OCI-LY3 (cell line): ENCODE results near the gene DIP2C.

ENCODE experiments used
- H2AFZ ChIP-seq: fragments of 200-600, 300-600 bp; shearing (Covaris generic); 2 replicates; pipeline ENCODE4 v1.6.0; 2014; ENCODE audit warnings: antibody characterized with exemption, low read depth, low read length
- H3K27ac ChIP-seq: fragments of 200-600, 300-600 bp; sonication (generic); 2 replicates; pipeline ENCODE4 v1.5.1; 2014; ENCODE audit warnings: mild to moderate bottlenecking, low read length, moderate library complexity, mixed read lengths
- H3K27me3 ChIP-seq: fragments of 200-600, 300-600 bp; sonication (generic); 2 replicates; pipeline ENCODE4 v1.6.1; 2014; ENCODE audit warnings: low read depth, low read length, mixed read lengths
- H3K36me3 ChIP-seq: fragments of 200-600, 300-600 bp; sonication (generic); replicated peaks from 2 replicates; pipeline ENCODE3; 2014; ENCODE audit warnings: low read depth, low read length, mixed read lengths
- H3K4me1 ChIP-seq: fragments of 300-600, 200-600 bp; sonication (generic); 2 replicates; pipeline ENCODE4 v1.6.1; 2014; ENCODE audit warnings: low read length, mixed read lengths
- H3K4me2 ChIP-seq: fragments of 200-600, 300-600 bp; sonication (generic); 2 replicates; pipeline ENCODE4 v1.6.1; 2014; ENCODE audit warnings: low read length, mixed read lengths
- H3K4me3 ChIP-seq: fragments of 300-600, 200-600 bp; sonication (generic); 2 replicates; pipeline ENCODE4 v1.5.1; 2014; ENCODE audit warnings: antibody characterized with exemption, mild to moderate bottlenecking, low read length, moderate library complexity
- H3K79me2 ChIP-seq: fragments of 300-600, 200-600 bp; shearing (Covaris generic); 2 replicates; pipeline ENCODE4 v1.6.1; 2014; ENCODE audit warnings: mild to moderate bottlenecking, low read length, mixed read lengths
- H3K9ac ChIP-seq: fragments of 300-600, 200-600 bp; shearing (Covaris generic); 2 replicates; pipeline ENCODE4 v1.6.0; 2014; ENCODE audit warnings: mild to moderate bottlenecking, low read length, moderate library complexity
- H3K9me3 ChIP-seq: fragments of 200-600, 300-600 bp; shearing (Covaris generic); 2 replicates; pipeline ENCODE4 v1.6.1; 2014; ENCODE audit warnings: low read length, mixed read lengths; ENCODE audit not compliant: insufficient read depth
- H4K20me1 ChIP-seq: fragments of 200-600, 300-600 bp; sonication (generic); 2 replicates; pipeline ENCODE4 v1.6.1; 2016; ENCODE audit warnings: low read length, mixed read lengths; ENCODE audit not compliant: insufficient read depth
- CTCF ChIP-seq: fragments of 200-600, 300-600 bp; sonication (generic); IDR thresholded peaks from 2 replicates; pipeline ENCODE4 v1.5.1; 2014; ENCODE audit warnings: antibody characterized with exemption, low read length, low read depth
- EZH2phosphoT487 ChIP-seq: fragments of 200-600 bp; shearing (Covaris generic); IDR thresholded peaks from 2 replicates; pipeline ENCODE4 v1.6.1; 2018; ENCODE audit warnings: antibody characterized with exemption, mixed run types, low read depth

The DIP2C gene

GRCh38 chr10:536935-537334 is 152.5 kb downstream of the DIP2C start:
- H3K9ac ChIP-seq, result no peak overlapping the region
- H4K20me1 ChIP-seq, result no peaks in the 10 kb centered on the region
- H3K4me3 ChIP-seq, result no peak overlapping the region
- H3K27ac ChIP-seq, result no peak overlapping the region
- no peak overlapping the region for H2AFZ ChIP-seq
- no peaks in the 10 kb centered on the region for H3K9me3 ChIP-seq
- 0 out of 2 replicates have a peak, but pooled peaks cover 6% of the 10 kb centered on the region for H3K27me3 ChIP-seq
- TF ChIP-seq CTCF, result no peak
- no peak for TF ChIP-seq EZH2phosphoT487
- no peaks in the 10 kb centered on the region for H3K79me2 ChIP-seq
- H3K36me3 ChIP-seq, result no peaks in the 10 kb centered on the region
- peaks cover 4% of the 10 kb centered on the region; the same call in 1 of the 2 replicates for H3K4me1 ChIP-seq
- H3K4me2 ChIP-seq, result no peak overlapping the region

GRCh38 chr10:536371-536925 is 153.0 kb downstream of the DIP2C start:
- TF ChIP-seq CTCF (no peak), EZH2phosphoT487 (no peak)
- no peak overlapping the region for H3K4me2 ChIP-seq
- no peak overlapping the region for H2AFZ ChIP-seq
- no peaks in the 10 kb centered on the region; the same call in 1 of the 2 replicates for H3K4me1 ChIP-seq
- H4K20me1 ChIP-seq, result no peaks in the 10 kb centered on the region
- H3K27me3 ChIP-seq, result 0 out of 2 replicates have a peak, but pooled peaks cover 6% of the 10 kb centered on the region
- no peak overlapping the region for H3K4me3 ChIP-seq
- no peaks in the 10 kb centered on the region for H3K36me3 ChIP-seq
- no peak overlapping the region for H3K27ac ChIP-seq
- no peaks in the 10 kb centered on the region for H3K79me2 ChIP-seq
- H3K9ac ChIP-seq, result no peak overlapping the region
- no peaks in the 10 kb centered on the region for H3K9me3 ChIP-seq

- H4K20me1 ChIP-seq, result no peaks in the 10 kb centered on the region
Observed at GRCh38 chr10:535952-536351, 153.5 kb downstream of the DIP2C start.

GRCh38 chr10:535051-535450 is 154.4 kb downstream of the DIP2C start:
- Histone ChIP-seq H3K27me3 (no peaks in the 10 kb centered on the region), H3K4me3 (no peak overlapping the region), H3K27ac (no peak overlapping the region), H3K79me2 (no peaks in the 10 kb centered on the region), H4K20me1 (no peaks in the 10 kb centered on the region), H3K9ac (no peak overlapping the region), H2AFZ (no peak overlapping the region), H3K4me2 (no peak overlapping the region), H3K9me3 (no peaks in the 10 kb centered on the region), H3K36me3 (no peaks in the 10 kb centered on the region), H3K4me1 (no peaks in the 10 kb centered on the region)
- TF ChIP-seq EZH2phosphoT487 (no peak), CTCF (no peak)

More at GRCh38 chr10:535952-536351, 153.5 kb downstream of the DIP2C start:
- Histone ChIP-seq H3K9ac (no peak overlapping the region), H3K36me3 (no peaks in the 10 kb centered on the region), H3K27me3 (0 out of 2 replicates have a peak, but pooled peaks cover 6% of the 10 kb centered on the region), H3K9me3 (no peaks in the 10 kb centered on the region), H3K4me2 (no peak overlapping the region), H3K27ac (no peak overlapping the region), H3K4me3 (no peak overlapping the region), H3K4me1 (no peaks in the 10 kb centered on the region), H3K79me2 (no peaks in the 10 kb centered on the region), H2AFZ (no peak overlapping the region)
- TF ChIP-seq CTCF (no peak), EZH2phosphoT487 (no peak)
